Sigmoid colon (tissue), 7 donors: ENCODE measurements around the gene FOXP1. TPM values are rescaled to one million over a fixed set of nuclear protein-coding genes. Genes with fewer than 3 reads are reported as not detected.

Experiments used
- DNase-seq: peaks from one replicate; pipeline ENCODE4 v3.0.0-alpha.2; 2019
- H3K27ac ChIP-seq, 4 donors: fragments of 200-600 bp; sonication (generic); one replicate each; pipeline ENCODE4 v1.5.1; 2016 to 2019; ENCODE audit warnings: mild to moderate bottlenecking in 1 of 4
- H3K27me3 ChIP-seq, 3 donors: fragments of 200-600 bp; sonication (generic); one replicate each; pipeline ENCODE4 v1.5.1; 2019; ENCODE audit warnings: mild to moderate bottlenecking in 1 of 3
- H3K36me3 ChIP-seq, 4 donors: fragments of 200-600 bp; sonication (generic); one replicate each; pipeline ENCODE4 v1.5.1; 2016 to 2019
- H3K4me1 ChIP-seq, 4 donors: fragments of 200-600 bp; sonication (generic); one replicate each; pipeline ENCODE4 v1.5.1; 2017 to 2019
- H3K4me3 ChIP-seq, 4 donors: fragments of 200-600 bp; sonication (generic); one replicate each; pipeline ENCODE4 v1.5.1; 2017 to 2019; ENCODE audit warnings: mild to moderate bottlenecking in 2 of 4, moderate library complexity in 1 of 4
- H3K9me3 ChIP-seq, 4 donors: fragments of 200-600 bp in 3 of 4; sonication (generic) in 3 of 4; one replicate each; pipeline versions ENCODE4 v1.5.1 to v1.6.1; 2013 to 2019
- CTCF ChIP-seq, 4 experiments: fragments of 450-650 bp in 3 of 4; fragments of 200-600 bp in 1 of 4; IDR thresholded peaks; one replicate each; pipeline ENCODE4 v1.5.1; 2016 to 2019; ENCODE audit warnings: antibody characterized with exemption in 4 of 4, mild to moderate bottlenecking in 3 of 4, moderate library complexity in 2 of 4
- EP300 ChIP-seq, 4 donors: sonication (generic); formaldehyde crosslinking; IDR thresholded peaks; one replicate each; pipeline ENCODE4 v1.6.1; 2017; ENCODE audit warnings: antibody characterized with exemption in 4 of 4
- POLR2A ChIP-seq, 2 donors: fragments of 450-650 bp; IDR thresholded peaks; one replicate each; pipeline ENCODE4 v1.6.1; 2016; ENCODE audit warnings: antibody characterized with exemption in 2 of 2, mild to moderate bottlenecking in 2 of 2, moderate library complexity in 2 of 2
- POLR2AphosphoS5 ChIP-seq, 4 donors: sonication (generic); formaldehyde crosslinking; IDR thresholded peaks; one replicate each; pipeline ENCODE4 v1.6.1; 2017; ENCODE audit warnings: antibody characterized with exemption in 4 of 4
- WGBS, 2 donors: extraction: QIAGEN DNeasy Blood & Tissue Kit; methylation state at CpG; one replicate each; pipeline ENCODE4 v1.1.7; 2013; 5-methylcytosine and 5-hydroxymethylcytosine counted together
- intact Hi-C: fragments of 100-400 bp; cut with DNase I; formaldehyde crosslinking; loops from one replicate; pipeline ENCODE4 v1.15.1; 2023
- polyA plus RNA-seq, 3 donors: library from polyadenylated mRNA; stranded (reverse); fragments of 200-250 nt; gene quantifications; one replicate each; pipeline ENCODE4 v1.2.3, GENCODE V29; 2013
- total RNA-seq, 4 donors: library from RNA; depleted of rRNA; stranded (reverse); fragments of >200 nt; gene quantifications; one replicate each; pipeline ENCODE4 v1.1.0, GENCODE V29; 2016
- donor health status: healthy with polysubstance abuse.
- donor health status: Bipolar disorder and iron deficiency.
- donor health status: healthy.

Gene FOXP1
- total and polyA plus RNA-seq, 7 donors = 13.8 to 232 (median 139) TPM

GRCh38 chr3:71495708-71496472, 87.6 kb downstream of the FOXP1 start:
- intact Hi-C loops = no loop called here
- no peak for TF ChIP-seq POLR2A (IDR thresholded peaks at IDR 0.05)
- TF ChIP-seq POLR2AphosphoS5 (IDR thresholded peaks at IDR 0.05) = peak in 3 of 4 donors; percentile 11 to 48 (median 16)
- Histone ChIP-seq H3K27me3 (no peaks in the 10 kb centered on the region), H3K9me3 (no peaks in the 10 kb centered on the region), H3K4me1 (peaks cover 0 to 39% (median 34%) of the 10 kb centered on the region in 4 donors), H3K36me3 (peaks cover 0 to 23% (median 0%) of the 10 kb centered on the region in 4 donors), H3K4me3 (no peak overlapping the region), H3K27ac (peak overlapping the region; percentile 16 to 82 (median 62))
- no peak for DNase-seq
- WGBS, 2 donors = 79% methylated on average over 5 of the region's 5 CpGs

- no peak for TF ChIP-seq POLR2A (IDR thresholded peaks at IDR 0.05)
- no peak for TF ChIP-seq CTCF (IDR thresholded peaks at IDR 0.05)
- TF ChIP-seq EP300 (IDR thresholded peaks at IDR 0.05) = no peak
- no peak for TF ChIP-seq POLR2AphosphoS5 (IDR thresholded peaks at IDR 0.05)
- Histone ChIP-seq H3K4me3 (no peak overlapping the region), H3K27me3 (no peaks in the 10 kb centered on the region), H3K27ac (no peak overlapping the region), H3K9me3 (no peaks in the 10 kb centered on the region), H3K4me1 (peaks cover 0 to 36% (median 34%) of the 10 kb centered on the region in 4 donors), H3K36me3 (peaks cover 0 to 25% (median 0%) of the 10 kb centered on the region in 4 donors)
- WGBS, 2 donors = 89 to 95% methylated on average over 5 of the region's 5 CpGs
- intact Hi-C loops = no loop called here
- no peak for DNase-seq
Observed at GRCh38 chr3:71494212-71494611, 89.3 kb downstream of the FOXP1 start.

- peaks cover 0 to 30% (median 28%) of the 10 kb centered on the region in 4 donors for H3K4me1 ChIP-seq
- WGBS, 2 donors = 75 to 92% methylated on average over 9 of the region's 9 CpGs
- no peak for DNase-seq
- no peak overlapping the region for H3K4me3 ChIP-seq
- H3K27me3 ChIP-seq = no peaks in the 10 kb centered on the region
- H3K27ac ChIP-seq = no peak overlapping the region
- intact Hi-C loops = no loop called here
- no peaks in the 10 kb centered on the region for H3K9me3 ChIP-seq
- H3K36me3 ChIP-seq = peaks cover 0 to 25% (median 0%) of the 10 kb centered on the region in 4 donors
- TF ChIP-seq EP300 (IDR thresholded peaks at IDR 0.05) = no peak
- TF ChIP-seq CTCF (IDR thresholded peaks at IDR 0.05) = no peak
- TF ChIP-seq POLR2AphosphoS5 (IDR thresholded peaks at IDR 0.05) = no peak
- TF ChIP-seq POLR2A (IDR thresholded peaks at IDR 0.05) = no peak
Observed at GRCh38 chr3:71492974-71493771, 90.4 kb downstream of the FOXP1 start.

GRCh38 chr3:71492566-71492965, 91.0 kb downstream of the FOXP1 start:
- TF ChIP-seq POLR2A (IDR thresholded peaks at IDR 0.05) = no peak
- no peak for TF ChIP-seq EP300 (IDR thresholded peaks at IDR 0.05)
- TF ChIP-seq CTCF (IDR thresholded peaks at IDR 0.05) = no peak
- no peak for TF ChIP-seq POLR2AphosphoS5 (IDR thresholded peaks at IDR 0.05)
- Histone ChIP-seq H3K36me3 (peaks cover 0 to 25% (median 0%) of the 10 kb centered on the region in 4 donors), H3K27ac (no peak overlapping the region), H3K4me1 (peaks cover 0 to 24% (median 21%) of the 10 kb centered on the region in 4 donors), H3K9me3 (no peaks in the 10 kb centered on the region), H3K27me3 (no peaks in the 10 kb centered on the region), H3K4me3 (no peak overlapping the region)
- intact Hi-C loops = no loop called here
- no peak for DNase-seq

GRCh38 chr3:71491154-71491752, 92.3 kb downstream of the FOXP1 start:
- 86 to 92% methylated on average over 9 of the region's 9 CpGs for WGBS, 2 donors

More at GRCh38 chr3:71491154-71491752, 92.3 kb downstream of the FOXP1 start:
- Histone ChIP-seq H3K4me1 (peaks cover 0 to 11% (median 8%) of the 10 kb centered on the region in 4 donors), H3K36me3 (peaks cover 0 to 25% (median 0%) of the 10 kb centered on the region in 4 donors), H3K9me3 (no peaks in the 10 kb centered on the region), H3K27ac (no peak overlapping the region), H3K27me3 (no peaks in the 10 kb centered on the region), H3K4me3 (no peak overlapping the region)
- no peak for DNase-seq
- intact Hi-C loops = no loop called here
- TF ChIP-seq POLR2A (IDR thresholded peaks at IDR 0.05) (no peak), EP300 (IDR thresholded peaks at IDR 0.05) (no peak), CTCF (IDR thresholded peaks at IDR 0.05) (no peak), POLR2AphosphoS5 (IDR thresholded peaks at IDR 0.05) (no peak)
